22Rv1 (cell line): ENCODE results near the gene ZNF431.

Source experiments
- CTCF ChIP-seq: fragments of 450-650 bp; IDR thresholded peaks from 2 replicates; pipeline ENCODE4 v1.5.1; 2017; ENCODE audit warnings: mild to moderate bottlenecking
- ZFX ChIP-seq: fragments of 450-650 bp; IDR thresholded peaks from 2 replicates; pipeline ENCODE4 v1.6.1; 2017; ENCODE audit warnings: antibody characterized with exemption, borderline replicate concordance

GRCh38 chr19:21233691-21234090 is 91.9 kb downstream of the ZNF431 start:
- no peak for TF ChIP-seq CTCF
- TF ChIP-seq ZFX = no peak
